DND-41 (cell line): ENCODE results near the gene FUT6.
"Not testable (repeated sequence)": the region's sequence is repeated elsewhere in the genome, so short reads cannot be mapped to it uniquely, and the experiment has no call there.

Experiments
- ATAC-seq: fragments of 200-7000 bp; cut with Tn5 transposase; 3 replicates; pipeline ENCODE4 v1.9.1; 2021; ENCODE audit warnings: low read depth; ENCODE audit not compliant: insufficient read depth
- DNase-seq: peaks from one replicate; pipeline ENCODE4 v3.0.0-alpha.2; 2020
- H2AFZ ChIP-seq: 2 replicates; pipeline ENCODE4 v1.6.0; 2012; ENCODE audit warnings: low read depth, low read length
- H3K27ac ChIP-seq: 2 replicates; pipeline ENCODE4 v1.5.1; 2012; ENCODE audit warnings: low read length, inconsistent platforms
- H3K27me3 ChIP-seq: fragments of 200-600 bp; sonication (generic); 2 replicates; pipeline ENCODE4 v1.6.0; 2012; ENCODE audit warnings: low read length, mild to moderate bottlenecking, inconsistent platforms; ENCODE audit not compliant: insufficient read depth, poor library complexity
- H3K36me3 ChIP-seq: 2 replicates; pipeline ENCODE4 v1.5.1; 2012; ENCODE audit warnings: low read length, inconsistent platforms; ENCODE audit not compliant: insufficient read depth
- H3K4me1 ChIP-seq: 2 replicates; pipeline ENCODE4 v1.5.1; 2012; ENCODE audit warnings: mild to moderate bottlenecking, low read length; ENCODE audit not compliant: insufficient read depth
- H3K4me2 ChIP-seq: 2 replicates; pipeline ENCODE4 v1.6.0; 2012; ENCODE audit warnings: mild to moderate bottlenecking, moderate library complexity, low read length, inconsistent platforms; ENCODE audit not compliant: insufficient read depth
- H3K4me3 ChIP-seq, 2 experiments: fragments of 200-600 bp in 1 of 2; shearing (Covaris generic) in 1 of 2; 2 replicates each; pipeline ENCODE4 v1.5.1; 2012 to 2016; ENCODE audit warnings: inconsistent platforms in 2 of 2, low read length in 2 of 2, mild to moderate bottlenecking in 2 of 2, low read depth in 1 of 2, moderate library complexity in 1 of 2
- H3K79me2 ChIP-seq: 2 replicates; pipeline ENCODE4 v1.6.0; 2012; ENCODE audit warnings: low read length, inconsistent platforms; ENCODE audit not compliant: insufficient read depth
- H3K9ac ChIP-seq: 2 replicates; pipeline ENCODE4 v1.6.0; 2012; ENCODE audit warnings: low read depth, mild to moderate bottlenecking, inconsistent platforms, low read length, moderate library complexity
- H3K9me3 ChIP-seq: 2 replicates; pipeline ENCODE4 v1.5.1; 2012; ENCODE audit warnings: low read length, moderate library complexity, mild to moderate bottlenecking, inconsistent platforms; ENCODE audit not compliant: insufficient read depth, severe bottlenecking
- H4K20me1 ChIP-seq: 2 replicates; pipeline ENCODE4 v1.6.0; 2012; ENCODE audit warnings: low read length; ENCODE audit not compliant: insufficient read depth
- CTCF ChIP-seq: IDR thresholded peaks from 2 replicates; pipeline ENCODE4 v1.5.1; 2012; ENCODE audit warnings: borderline replicate concordance, low read length, moderate library complexity, mild to moderate bottlenecking; ENCODE audit not compliant: poor library complexity, severe bottlenecking; ENCODE audit errors: extremely low read depth
- EZH2 ChIP-seq: IDR thresholded peaks from 3 replicates; pipeline ENCODE4 v1.6.1; 2012; ENCODE audit warnings: borderline replicate concordance, low read depth, mild to moderate bottlenecking, moderate library complexity, low read length, inconsistent platforms; ENCODE audit not compliant: severe bottlenecking

Gene FUT6

DNA sequence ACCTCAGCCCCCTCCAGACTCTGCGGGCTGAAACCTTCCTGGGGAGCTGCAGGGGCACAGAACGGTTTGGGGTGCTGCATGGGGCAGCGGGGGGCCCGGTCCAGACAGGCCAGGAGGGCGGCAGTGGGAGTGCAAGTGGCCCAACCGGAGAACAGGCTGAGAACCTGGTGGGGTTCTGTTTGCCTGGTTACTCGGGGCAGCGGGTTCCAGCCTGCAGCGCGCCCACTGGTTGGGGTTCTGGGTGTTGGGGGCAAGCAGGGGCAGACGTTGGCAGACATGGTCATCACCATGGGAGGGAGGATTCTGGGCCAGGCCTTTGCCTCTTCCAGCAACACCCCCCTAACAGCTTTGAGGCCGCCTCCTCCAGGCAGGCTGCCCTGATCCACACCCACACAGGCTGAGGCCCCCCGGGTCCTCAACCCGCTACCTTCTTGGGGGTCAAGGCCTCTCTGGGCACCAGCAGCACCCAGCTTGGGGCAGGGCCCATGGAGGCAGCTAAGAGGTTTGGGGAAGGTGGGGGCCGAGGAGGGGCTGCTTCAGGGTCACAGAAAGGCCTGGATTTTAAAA is 54.8 kb downstream of the FUT6 start, which contains the start of gene PRR22:
Gene PRR22 (minus strand): TSS at position 166 of the 567 bp plus-strand sequence. CDS start 86 bp downstream, at position 80.
- peaks cover 61% of the 10 kb centered on the region for H3K36me3 ChIP-seq
- H3K4me1 ChIP-seq: peaks cover 8% of the 10 kb centered on the region; the same call in 1 of the 2 replicates
- peaks cover 7% of the 10 kb centered on the region for H3K79me2 ChIP-seq
- peaks cover 46% of the 10 kb centered on the region for H4K20me1 ChIP-seq
- no peak within 1 kb of the TSS for H3K4me2 ChIP-seq
- no peak within 1 kb of the TSS for H3K9ac ChIP-seq
- no peak within 1 kb of the TSS for H3K27ac ChIP-seq
- ATAC-seq: no peak
- no peaks in the 10 kb centered on the region for H3K9me3 ChIP-seq
- no peak for DNase-seq
- no peak within 1 kb of the TSS for H2AFZ ChIP-seq
- no peaks in the 10 kb centered on the region for H3K27me3 ChIP-seq
- TF ChIP-seq EZH2 (no peak), CTCF (no peak)
- H3K4me3 ChIP-seq: no peak within 1 kb of the TSS

DNA sequence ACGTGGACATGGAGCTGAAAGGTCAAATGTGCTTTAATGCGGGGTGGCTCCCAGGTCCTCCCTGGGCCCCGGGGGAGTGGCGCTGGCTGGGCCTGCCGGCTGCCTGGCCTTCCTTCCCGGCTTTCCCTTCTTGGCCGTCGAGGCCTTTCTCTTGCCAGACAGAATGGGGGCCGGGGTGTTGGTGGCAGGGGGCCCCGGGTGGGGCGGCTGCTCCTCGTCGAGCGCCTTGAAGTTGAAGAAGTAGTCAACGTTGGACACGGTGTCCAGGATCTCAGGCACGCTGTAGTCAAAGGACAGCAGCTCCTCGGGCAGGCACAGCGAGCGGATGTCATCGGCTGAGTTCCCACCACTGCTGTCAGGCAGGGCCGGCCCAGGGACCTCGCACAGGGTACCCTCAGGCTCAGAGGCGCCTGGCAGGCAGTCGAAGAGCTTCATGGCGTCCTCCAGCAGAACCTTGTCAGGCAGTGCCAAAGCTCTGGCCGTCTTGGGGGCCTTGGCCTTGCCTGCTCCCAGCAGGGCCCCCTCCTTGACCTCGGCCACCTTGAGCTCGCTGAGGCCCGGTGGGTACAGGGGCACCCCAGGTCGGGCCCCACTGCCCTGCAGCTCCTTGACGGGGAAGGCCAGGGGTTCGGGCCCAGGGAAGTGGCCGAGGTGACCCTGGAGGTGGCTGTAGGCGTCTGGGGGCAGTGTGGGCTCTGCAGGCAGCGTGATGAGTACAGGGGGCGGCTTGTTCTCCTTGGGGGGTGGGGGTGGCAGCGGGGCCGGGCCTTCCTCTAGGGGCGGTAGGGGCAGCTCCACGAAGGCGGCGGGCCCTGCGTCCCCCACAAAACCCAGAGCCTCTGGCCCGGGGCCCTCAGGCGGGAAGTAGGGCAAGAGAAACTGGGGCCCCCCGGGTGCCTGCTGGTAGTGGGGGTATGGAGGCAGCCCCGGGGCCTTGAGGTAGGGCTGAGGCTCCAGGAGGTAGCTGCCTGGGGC is 56.3 kb downstream of the FUT6 start:
- H3K4me3 ChIP-seq: no peak overlapping the region
- H4K20me1 ChIP-seq: peaks cover 35% of the 10 kb centered on the region
- TF ChIP-seq EZH2: no peak
- no peak overlapping the region for H3K27ac ChIP-seq
- no peaks in the 10 kb centered on the region for H3K27me3 ChIP-seq
- H3K79me2 ChIP-seq: no peaks in the 10 kb centered on the region
- H3K36me3 ChIP-seq: peaks cover 47% of the 10 kb centered on the region
- no peak overlapping the region for H3K4me2 ChIP-seq
- H3K9me3 ChIP-seq: no peaks in the 10 kb centered on the region
- no peak overlapping the region for H2AFZ ChIP-seq
- H3K4me1 ChIP-seq: no peaks in the 10 kb centered on the region
- H3K9ac ChIP-seq: no peak overlapping the region
- 0 out of 3 replicates have a peak, but pooled peaks have one; percentile 20 for ATAC-seq
- DNase-seq: no peak

GRCh38 chr19:5782322-5782721 is 57.2 kb downstream of the FUT6 start:
- H3K4me1 ChIP-seq: no peaks in the 10 kb centered on the region
- DNase-seq (no peak), ATAC-seq (peak; percentile 24; the same call in 2 of the 3 replicates)
- H3K9me3 ChIP-seq: no peaks in the 10 kb centered on the region
- H4K20me1 ChIP-seq: peaks cover 26% of the 10 kb centered on the region
- H3K36me3 ChIP-seq: peaks cover 38% of the 10 kb centered on the region
- no peaks in the 10 kb centered on the region for H3K27me3 ChIP-seq
- H2AFZ ChIP-seq: no peak overlapping the region
- no peak overlapping the region for H3K4me2 ChIP-seq
- H3K27ac ChIP-seq: no peak overlapping the region
- no peaks in the 10 kb centered on the region for H3K79me2 ChIP-seq
- no peak overlapping the region for H3K9ac ChIP-seq
- TF ChIP-seq CTCF: no peak
- TF ChIP-seq EZH2: no peak
- H3K4me3 ChIP-seq: no peak overlapping the region

GRCh38 chr19:5780916-5781315 is 58.6 kb downstream of the FUT6 start:
- H3K4me2 ChIP-seq, H3K27ac ChIP-seq, H3K79me2 ChIP-seq, H2AFZ ChIP-seq, H3K4me3 ChIP-seq, DNase-seq, H3K9ac ChIP-seq, ATAC-seq, H3K4me1 ChIP-seq, H3K27me3 ChIP-seq, H3K9me3 ChIP-seq: not testable (repeated sequence)
- Histone ChIP-seq H3K36me3 (peaks cover 24% of the 10 kb centered on the region), H4K20me1 (peaks cover 15% of the 10 kb centered on the region)
